NCI-H1092 treated with DMSO at 0.1 percent for 48 hours (cell line): ENCODE measurements around the gene DRD4.

Experiments
- DNase-seq: peaks from one replicate; lab custom pipeline; 2025; lab: John Stamatoyannopoulos, UW

Gene DRD4

DNA sequence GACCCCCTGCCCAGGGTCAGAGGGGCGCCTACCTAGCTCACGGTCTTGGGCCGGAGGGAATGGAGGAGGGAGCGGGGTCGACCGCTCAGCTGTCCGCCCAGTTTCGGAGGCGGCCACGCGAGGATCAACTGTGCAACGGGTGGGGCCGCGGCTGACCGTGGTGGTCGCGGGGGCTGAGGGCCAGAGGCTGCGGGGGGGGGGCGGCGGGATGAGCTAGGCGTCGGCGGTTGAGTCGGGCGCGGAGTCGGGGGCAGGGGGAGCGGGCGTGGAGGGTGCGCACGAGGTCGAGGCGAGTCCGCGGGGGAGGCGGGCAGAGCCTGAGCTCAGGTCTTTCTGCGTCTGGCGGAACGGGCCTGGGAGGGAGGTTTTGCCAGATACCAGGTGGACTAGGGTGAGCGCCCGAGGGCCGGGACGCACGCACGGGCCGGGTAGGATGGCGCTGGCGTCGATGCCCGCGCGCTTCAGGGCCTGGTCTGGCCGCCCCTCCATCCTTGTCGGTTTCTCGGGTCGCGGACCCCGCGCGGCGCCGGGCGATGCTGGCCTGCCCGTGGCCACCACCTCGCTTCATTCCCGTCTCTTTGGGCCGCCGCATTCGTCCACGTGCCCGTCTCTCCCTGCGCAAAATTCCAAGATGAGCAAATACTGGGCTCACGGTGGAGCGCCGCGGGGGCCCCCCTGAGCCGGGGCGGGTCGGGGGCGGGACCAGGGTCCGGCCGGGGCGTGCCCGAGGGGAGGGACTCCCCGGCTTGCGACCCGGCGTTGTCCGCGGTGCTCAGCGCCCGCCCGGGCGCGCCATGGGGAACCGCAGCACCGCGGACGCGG lies at the start of gene DRD4:
TSS of gene DRD4 (plus strand) at position 759 of the 822 bp plus-strand sequence. CDS start at position 795, 36 bp downstream.
- no peak for DNase-seq

DNA sequence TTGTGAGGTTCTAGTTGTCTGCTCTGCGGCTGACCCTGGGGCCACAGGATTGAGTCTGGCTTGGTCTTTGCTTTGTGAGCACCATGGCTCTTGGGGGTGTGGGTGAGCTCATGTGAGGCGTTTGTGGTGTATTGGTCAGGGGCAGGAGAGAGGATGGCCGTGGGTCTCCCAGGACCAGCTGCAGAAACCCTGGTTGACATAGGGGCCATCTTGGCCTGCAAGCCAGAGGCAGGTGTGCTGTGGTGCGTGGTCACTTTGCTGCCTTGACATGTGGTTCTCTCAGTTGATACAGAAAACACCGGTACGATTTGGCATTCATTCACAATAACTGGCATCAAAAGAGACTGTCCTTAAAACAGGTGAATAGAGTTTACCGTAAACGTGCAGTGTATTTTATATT lies 49.5 kb upstream of the DRD4 start:
- no peak for DNase-seq

- no peak for DNase-seq
Observed at GRCh38 chr11:587978-588380, 49.1 kb upstream of the DRD4 start.

DNA sequence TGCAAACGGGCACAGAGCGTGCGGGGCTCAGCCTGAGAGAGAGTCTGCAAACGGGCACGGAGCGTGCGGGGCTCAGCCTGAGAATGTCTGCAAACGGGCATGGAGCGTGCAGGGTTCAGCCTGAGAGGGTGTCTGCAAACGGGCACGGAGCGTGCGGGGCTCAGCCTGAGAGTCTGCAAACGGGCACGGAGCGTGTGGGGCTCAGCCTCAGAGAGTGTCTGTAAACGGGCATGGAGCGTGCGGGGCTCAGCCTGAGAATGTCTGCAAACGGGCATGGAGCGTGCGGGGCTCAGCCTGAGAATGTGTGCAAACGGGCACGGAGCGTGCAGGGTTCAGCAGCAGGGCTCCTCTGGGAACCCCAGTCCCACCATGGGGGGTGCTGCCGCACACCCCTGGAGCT lies 47.3 kb upstream of the DRD4 start:
- DNase-seq = no peak

DNA sequence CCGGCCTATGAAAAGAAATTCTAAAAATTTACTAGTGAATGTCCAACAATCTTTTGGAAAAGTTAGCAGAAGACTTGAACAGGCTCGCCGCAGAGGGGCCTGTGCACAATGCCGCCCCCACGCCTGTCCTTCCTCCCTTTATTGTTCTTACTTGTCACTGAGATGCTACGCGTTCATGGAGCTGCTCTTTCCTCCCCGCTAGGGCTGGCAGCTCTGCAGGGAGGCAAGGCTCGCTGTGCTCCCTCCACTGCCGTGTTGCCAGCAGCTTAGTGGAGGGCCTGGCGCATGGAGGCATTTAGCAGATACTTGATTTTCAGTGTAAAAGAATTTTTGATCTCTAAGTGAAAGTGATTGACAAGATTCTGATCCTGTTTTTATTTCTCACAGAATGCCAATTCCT lies 46.1 kb upstream of the DRD4 start:
- no peak for DNase-seq

GRCh38 chr11:592501-592900 lies 44.6 kb upstream of the DRD4 start:
- DNase-seq = no peak

GRCh38 chr11:592918-593317 lies 44.2 kb upstream of the DRD4 start:
- DNase-seq = no peak

DNA sequence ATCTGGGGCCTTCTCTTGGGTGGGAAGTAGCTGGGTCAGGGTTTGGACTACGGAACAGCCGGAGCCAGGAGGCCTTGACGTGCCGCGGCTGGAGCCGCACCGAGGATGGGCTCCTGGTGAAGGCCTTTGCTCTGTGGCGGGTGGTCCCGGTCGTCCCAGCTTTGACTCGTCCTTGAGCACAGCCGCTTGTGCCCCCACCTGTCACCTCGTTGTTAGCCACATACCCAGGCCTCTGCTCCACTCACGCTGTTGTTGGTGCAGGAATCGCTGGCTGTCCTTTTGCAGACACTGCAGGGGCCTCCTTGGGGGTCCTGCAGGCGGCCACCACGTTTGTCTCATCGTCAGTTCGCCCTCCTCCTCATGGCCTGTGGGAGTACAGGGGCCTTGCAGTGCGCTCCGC lies 43.7 kb upstream of the DRD4 start:
- no peak for DNase-seq

DNA sequence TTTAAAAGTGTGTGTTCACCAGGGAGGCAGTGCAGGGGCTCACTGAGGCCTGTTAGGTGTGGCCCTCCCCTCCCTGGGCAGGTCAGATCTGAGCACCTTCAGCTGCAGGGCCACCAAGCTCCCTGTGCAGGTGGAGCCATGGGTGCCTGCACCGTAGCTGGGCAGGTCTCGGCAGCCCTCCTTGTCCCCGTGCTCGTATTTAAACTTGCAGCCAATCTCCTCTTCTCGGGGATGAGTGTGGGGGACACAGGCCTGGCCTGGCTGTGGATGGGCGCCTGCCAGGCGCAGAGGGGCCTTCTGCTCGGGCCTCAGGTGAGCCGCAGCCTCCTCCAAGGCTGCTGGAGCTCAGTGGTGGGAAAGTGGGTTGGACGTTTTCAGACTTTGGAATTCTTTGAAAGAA lies 41.7 kb upstream of the DRD4 start:
- no peak for DNase-seq

DNA sequence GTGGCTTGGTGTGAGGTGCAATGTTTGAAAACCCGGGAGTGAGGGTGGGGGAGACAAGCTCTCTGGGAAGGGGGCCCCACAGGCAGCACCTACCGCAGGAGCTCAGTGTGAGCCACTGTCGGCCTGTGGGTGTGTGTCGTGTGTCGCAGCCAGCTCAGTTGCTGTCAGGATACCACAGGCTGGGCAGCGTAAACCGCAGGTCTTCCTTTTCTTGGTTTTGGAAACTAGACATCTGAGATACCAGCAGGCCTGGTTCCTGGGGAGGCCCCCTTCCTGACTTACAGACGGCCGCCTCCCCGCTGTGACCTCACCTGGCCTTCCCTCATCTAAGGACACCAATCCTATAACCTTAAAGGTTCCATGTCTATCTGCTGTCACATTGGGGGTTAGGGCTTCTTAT lies 40.7 kb upstream of the DRD4 start:
- no peak for DNase-seq

GRCh38 chr11:597166-597725 lies 39.8 kb upstream of the DRD4 start:
- DNase-seq = no peak

GRCh38 chr11:598005-598680 lies 38.9 kb upstream of the DRD4 start:
- DNase-seq = no peak

DNA sequence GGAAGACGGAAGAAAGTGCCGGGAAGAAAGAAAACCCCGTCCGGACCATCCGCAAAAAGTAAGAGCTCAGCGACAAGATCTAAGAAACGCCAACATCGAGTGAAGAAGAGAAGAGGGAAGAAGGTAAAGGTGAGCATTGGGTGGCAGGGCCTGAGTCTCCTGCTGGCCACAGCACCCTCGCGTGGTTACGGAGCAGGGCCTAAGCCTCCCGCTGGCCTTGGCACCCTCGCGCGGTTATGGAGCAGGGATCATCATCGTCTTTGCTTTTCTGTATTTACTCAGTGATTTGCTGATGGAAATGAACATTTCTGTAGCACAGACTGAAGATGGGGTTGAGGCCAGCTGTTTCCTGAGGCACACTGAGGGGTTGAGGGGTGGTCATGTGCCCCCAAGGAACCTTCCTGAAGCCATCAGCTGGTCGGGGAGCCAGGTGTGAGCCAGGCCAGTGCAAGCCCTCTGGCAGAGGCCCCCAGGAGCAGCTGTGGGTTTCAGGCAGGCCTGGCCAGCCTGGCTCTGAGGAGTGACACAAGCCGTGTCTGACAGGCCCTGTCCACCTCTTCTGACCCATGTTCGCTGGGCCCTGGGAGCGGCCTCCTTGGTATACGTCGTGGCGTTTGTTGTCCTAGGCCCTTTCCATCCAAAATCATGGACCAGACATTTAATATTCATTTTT lies 35.4 kb upstream of the DRD4 start:
- no peak for DNase-seq

GRCh38 chr11:603154-603553 lies 33.9 kb upstream of the DRD4 start:
- DNase-seq = no peak

GRCh38 chr11:605286-606129 lies 31.6 kb upstream of the DRD4 start:
- DNase-seq = no peak

- no peak for DNase-seq
Observed at GRCh38 chr11:606245-606644, 30.8 kb upstream of the DRD4 start.

DNA sequence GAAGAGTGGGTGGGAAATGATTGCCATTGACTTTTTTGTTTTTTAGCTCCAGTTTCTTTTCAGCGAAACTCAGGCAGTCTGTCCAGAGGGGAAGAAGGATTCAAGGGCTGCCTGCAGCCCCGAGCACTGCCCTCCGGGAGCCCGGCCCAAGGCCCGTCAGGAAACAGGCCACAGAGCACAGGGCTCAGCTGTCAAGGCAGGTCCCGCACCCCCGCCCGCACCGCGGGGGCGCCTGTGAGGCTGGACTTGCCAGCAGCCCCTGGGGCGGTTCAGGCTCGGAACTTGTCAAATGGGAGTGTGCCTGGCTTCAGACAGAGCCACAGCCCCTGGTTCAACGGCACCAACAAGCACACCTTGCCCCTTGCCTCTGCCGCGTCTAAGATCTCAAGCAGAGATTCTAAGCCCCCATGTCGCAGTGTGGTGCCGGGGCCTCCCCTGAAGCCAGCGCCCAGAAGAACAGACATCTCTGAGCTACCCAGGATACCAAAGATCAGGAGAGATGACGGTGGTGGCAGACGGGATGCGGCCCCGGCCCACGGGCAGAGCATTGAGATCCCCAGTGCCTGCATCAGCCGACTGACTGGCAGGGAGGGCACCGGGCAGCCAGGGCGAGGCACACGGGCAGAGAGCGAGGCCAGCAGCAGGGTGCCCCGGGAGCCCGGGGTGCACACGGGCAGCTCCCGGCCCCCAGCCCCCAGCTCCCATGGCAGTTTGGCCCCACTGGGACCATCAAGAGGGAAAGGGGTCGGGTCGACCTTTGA lies 29.9 kb upstream of the DRD4 start:
- no peak for DNase-seq

DNA sequence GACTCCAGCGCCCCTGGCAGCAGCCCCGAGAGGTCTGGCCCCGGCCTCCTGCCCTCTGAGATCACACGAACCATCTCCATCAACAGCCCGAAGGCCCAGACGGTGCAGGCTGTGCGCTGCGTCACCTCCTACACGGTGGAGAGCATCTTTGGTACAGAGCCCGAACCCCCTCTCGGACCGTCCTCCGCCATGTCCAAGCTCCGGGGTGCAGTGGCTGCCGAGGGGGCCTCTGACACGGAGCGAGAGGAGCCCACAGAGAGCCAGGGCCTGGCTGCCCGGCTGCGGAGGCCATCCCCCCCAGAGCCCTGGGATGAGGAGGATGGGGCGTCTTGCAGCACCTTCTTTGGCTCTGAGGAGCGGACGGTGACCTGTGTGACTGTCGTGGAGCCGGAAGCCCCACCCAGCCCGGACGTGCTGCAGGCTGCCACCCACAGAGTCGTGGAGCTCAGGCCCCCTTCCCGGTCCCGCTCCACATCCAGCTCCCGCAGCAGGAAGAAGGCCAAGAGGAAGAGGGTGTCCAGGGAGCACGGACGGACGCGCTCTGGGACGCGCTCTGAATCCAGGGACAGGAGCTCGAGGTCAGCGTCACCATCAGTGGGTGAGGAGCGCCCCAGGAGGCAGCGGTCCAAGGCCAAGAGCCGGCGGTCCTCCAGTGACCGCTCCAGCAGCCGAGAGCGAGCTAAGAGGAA lies 29.0 kb upstream of the DRD4 start:
- DNase-seq = no peak

GRCh38 chr11:608791-609251 lies 28.2 kb upstream of the DRD4 start:
- DNase-seq = no peak

DNA sequence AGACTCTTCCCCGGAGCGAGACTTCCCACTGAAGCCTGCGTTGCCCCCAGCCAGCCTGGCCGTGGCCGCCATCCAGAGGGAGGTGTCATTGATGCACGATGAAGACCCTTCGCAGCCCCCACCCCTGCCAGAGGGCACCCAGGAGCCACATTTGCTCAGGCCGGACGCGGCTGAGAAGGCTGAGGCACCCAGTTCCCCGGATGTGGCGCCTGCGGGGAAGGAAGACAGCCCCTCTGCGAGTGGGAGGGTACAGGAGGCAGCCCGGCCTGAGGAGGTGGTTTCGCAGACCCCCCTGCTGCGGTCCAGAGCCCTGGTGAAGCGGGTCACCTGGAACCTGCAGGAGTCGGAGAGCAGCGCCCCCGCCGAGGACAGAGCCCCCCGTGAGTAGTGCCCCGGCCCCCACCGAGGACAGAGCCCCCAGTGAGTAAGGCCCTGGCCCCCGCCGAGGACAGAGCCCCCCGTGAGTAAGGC lies 27.7 kb upstream of the DRD4 start:
- DNase-seq = no peak
